ENCODE data around the gene GTPBP1.

GTPBP1 gene

DNA sequence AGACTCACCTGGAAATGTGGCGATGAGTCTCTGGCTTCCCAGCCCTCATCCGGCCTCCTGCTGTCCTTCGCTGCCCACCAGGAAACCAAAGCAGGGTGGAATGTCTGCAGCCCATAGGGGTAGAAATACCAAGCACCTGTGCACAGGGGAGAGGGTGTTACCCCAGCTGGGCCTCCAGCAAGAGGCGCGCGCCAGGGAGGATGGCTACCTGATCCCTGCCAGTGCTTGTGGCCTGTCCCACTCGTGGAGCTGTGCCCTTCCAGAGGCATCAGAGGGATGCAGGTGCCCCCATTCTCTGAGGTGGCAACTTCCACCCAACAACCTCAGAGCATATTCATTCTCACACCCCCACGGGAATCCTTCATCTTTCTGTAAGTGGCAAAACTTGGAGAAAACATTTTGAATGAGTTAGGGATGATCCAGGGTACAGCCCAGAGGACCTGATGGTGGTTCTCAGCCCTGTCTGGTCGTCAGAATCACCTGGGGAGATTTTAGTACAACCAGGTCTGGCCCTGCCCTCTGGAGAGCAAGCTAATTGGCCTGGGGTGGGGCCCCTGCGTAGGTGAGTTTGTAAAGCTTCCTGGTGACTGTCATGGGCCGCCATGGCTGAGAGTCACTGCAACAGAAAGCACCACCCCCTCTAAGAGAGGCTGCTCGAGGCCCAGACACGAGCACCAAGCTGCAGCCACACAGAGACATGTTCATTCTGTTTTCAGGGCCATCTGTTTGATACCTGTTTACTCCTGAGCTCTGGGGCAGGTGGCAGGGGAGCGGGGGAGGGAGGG lies 40.1 kb downstream of the GTPBP1 start:
- H2BK120ac ChIP-seq (ENCODE audit: low read depth, low read length), result no peak overlapping the region
- H3K4ac ChIP-seq (ENCODE audit: low read length), result peak overlapping the region; percentile 41
- H3K4me1 ChIP-seq (ENCODE audit: control insufficient read depth in 2 of 2, insufficient read depth in 1 of 2, low read depth in 1 of 2, low read length in 2 of 2), result no peaks in the 10 kb centered on the region
- H3K4me3 ChIP-seq (ENCODE audit: low read length in 2 of 2), result peak overlapping the region in 1 of 2 donors; percentile 48
- H4K8ac ChIP-seq (ENCODE audit: low read depth, low read length), result no peak overlapping the region
- H2BK5ac ChIP-seq (ENCODE audit: low read length), result no peak overlapping the region
- peak overlapping the region; percentile 41 for H3K18ac ChIP-seq (ENCODE audit: low read length)
- no peak overlapping the region for H3K23ac ChIP-seq (ENCODE audit: low read depth, low read length, poor library complexity)
- H4K91ac ChIP-seq (ENCODE audit: low read depth, low read length, poor library complexity), result no peak overlapping the region
- no peak for DNase-seq (ENCODE audit: low spot score)
- no peaks in the 10 kb centered on the region for H3K9me3 ChIP-seq (replicated peaks in 1 of 2; ENCODE audit: control insufficient read depth in 2 of 2, insufficient read depth in 1 of 2, low read depth in 1 of 2, low read length in 2 of 2)
- no peak overlapping the region for H2AK5ac ChIP-seq (ENCODE audit: low read depth, low read length)
- H3K27ac ChIP-seq (replicated peaks; ENCODE audit: low read length), result no peak overlapping the region
- no peaks in the 10 kb centered on the region for H3K27me3 ChIP-seq (ENCODE audit: control insufficient read depth in 3 of 3, insufficient read depth in 3 of 3, low read depth in 1 of 3, low read length in 3 of 3)
- no peak overlapping the region for H2BK15ac ChIP-seq (ENCODE audit: low read length)
- no peaks in the 10 kb centered on the region for H3K79me1 ChIP-seq (ENCODE audit: low read depth, low read length)
- no peak overlapping the region for H2AFZ ChIP-seq (ENCODE audit: low read length)
- peaks cover 31 to 94% of the 10 kb centered on the region in 2 donors for H3K36me3 ChIP-seq (replicated peaks in 1 of 2; ENCODE audit: control insufficient read depth in 2 of 2, insufficient read depth in 2 of 2, low read length in 2 of 2)
- no CpG with 5 or more reads among the region's 14 CpGs for WGBS, 2 donors (ENCODE audit: extremely low coverage in 2 of 2, insufficient read length in 2 of 2, insufficient replicate concordance in 1 of 2)
- H3K9ac ChIP-seq (ENCODE audit: low read depth, low read length, poor library complexity), result no peak overlapping the region
- H2BK12ac ChIP-seq (ENCODE audit: low read length), result no peak overlapping the region
- no peak overlapping the region for H3K14ac ChIP-seq (ENCODE audit: low read length)
- H3K4me2 ChIP-seq (ENCODE audit: insufficient read depth, low read length, poor library complexity, severe bottlenecking), result no peak overlapping the region

DNA sequence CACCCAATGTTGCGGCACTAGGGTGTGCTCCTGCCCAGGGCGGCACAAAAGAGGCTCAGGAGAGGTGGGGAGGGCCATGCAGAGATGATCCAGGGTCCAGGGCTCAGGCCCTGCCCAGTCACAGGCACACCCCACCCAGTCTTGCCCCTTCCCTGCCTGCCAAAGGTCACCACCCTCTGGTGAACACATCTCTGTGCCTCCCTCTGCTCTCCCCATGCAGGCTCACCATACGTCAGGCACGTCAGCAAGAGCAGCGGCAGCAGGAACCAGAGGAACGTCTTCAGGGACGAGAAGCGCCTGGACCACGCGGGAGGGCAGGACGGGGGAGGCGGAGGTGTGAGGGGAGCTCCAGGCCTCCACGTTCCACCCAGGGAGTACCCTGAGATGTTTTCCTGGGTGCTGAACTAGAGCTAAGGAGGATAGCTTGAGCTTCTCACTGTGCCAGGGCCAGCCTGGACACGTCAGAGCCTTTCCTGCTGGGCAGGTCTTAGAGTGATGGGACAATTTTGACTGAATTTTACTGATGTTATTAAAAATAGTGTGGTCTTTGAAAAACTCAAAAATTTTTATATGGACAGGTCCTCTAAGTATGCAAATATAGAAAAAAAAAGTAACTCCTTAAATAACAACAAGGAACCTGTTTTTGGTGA lies 42.9 kb downstream of the GTPBP1 start:
- Histone ChIP-seq H3K36me3 (replicated peaks in 1 of 2; ENCODE audit: control insufficient read depth in 2 of 2, insufficient read depth in 2 of 2, low read length in 2 of 2) (peaks cover 27 to 91% of the 10 kb centered on the region in 2 donors), H2BK12ac (ENCODE audit: low read length) (no peak overlapping the region), H2BK5ac (ENCODE audit: low read length) (no peak overlapping the region), H3K14ac (ENCODE audit: low read length) (peak overlapping the region; percentile 75), H3K4me3 (ENCODE audit: low read length in 2 of 2) (peak overlapping the region in 1 of 2 donors; percentile 59), H4K91ac (ENCODE audit: low read depth, low read length, poor library complexity) (no peak overlapping the region), H4K8ac (ENCODE audit: low read depth, low read length) (no peak overlapping the region), H3K18ac (ENCODE audit: low read length) (no peak overlapping the region), H3K27ac (replicated peaks; ENCODE audit: low read length) (no peak overlapping the region), H2BK15ac (ENCODE audit: low read length) (no peak overlapping the region), H2BK120ac (ENCODE audit: low read depth, low read length) (no peak overlapping the region), H3K27me3 (ENCODE audit: control insufficient read depth in 3 of 3, insufficient read depth in 3 of 3, low read depth in 1 of 3, low read length in 3 of 3) (no peaks in the 10 kb centered on the region), H3K4me2 (ENCODE audit: insufficient read depth, low read length, poor library complexity, severe bottlenecking) (no peak overlapping the region), H3K4me1 (ENCODE audit: control insufficient read depth in 2 of 2, insufficient read depth in 1 of 2, low read depth in 1 of 2, low read length in 2 of 2) (no peaks in the 10 kb centered on the region), H2AK5ac (ENCODE audit: low read depth, low read length) (no peak overlapping the region), H3K9ac (ENCODE audit: low read depth, low read length, poor library complexity) (no peak overlapping the region), H3K79me1 (ENCODE audit: low read depth, low read length) (no peaks in the 10 kb centered on the region), H3K4ac (ENCODE audit: low read length) (peak overlapping the region; percentile 6), H2AFZ (ENCODE audit: low read length) (no peak overlapping the region), H3K9me3 (replicated peaks in 1 of 2; ENCODE audit: control insufficient read depth in 2 of 2, insufficient read depth in 1 of 2, low read depth in 1 of 2, low read length in 2 of 2) (no peaks in the 10 kb centered on the region), H3K23ac (ENCODE audit: low read depth, low read length, poor library complexity) (no peak overlapping the region)
- no peak for DNase-seq (ENCODE audit: low spot score)
- WGBS, 2 donors (ENCODE audit: extremely low coverage in 2 of 2, insufficient read length in 2 of 2, insufficient replicate concordance in 1 of 2), result no CpG with 5 or more reads among the region's 14 CpGs

DNA sequence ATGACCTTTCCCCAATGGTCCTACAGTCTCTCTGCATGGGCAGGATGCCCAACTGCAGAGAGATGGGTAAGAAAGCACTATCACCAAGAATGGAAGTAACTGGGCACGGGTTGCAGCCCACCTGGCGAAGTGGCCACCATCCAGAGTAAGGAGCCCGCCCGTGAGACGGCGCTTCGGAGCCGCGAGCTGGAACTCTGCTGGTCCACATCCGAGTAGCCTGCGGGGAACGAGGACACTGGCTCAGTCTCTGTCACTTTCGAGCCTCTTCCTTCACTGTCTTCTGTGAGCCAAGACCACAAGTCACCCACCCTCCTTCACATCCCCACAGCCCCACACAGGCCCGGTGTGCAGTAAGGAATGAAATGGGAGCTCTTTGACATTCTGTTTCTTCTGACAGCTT lies 44.4 kb downstream of the GTPBP1 start:
- no peak overlapping the region for H2AFZ ChIP-seq (ENCODE audit: low read length)
- no peak overlapping the region for H3K4ac ChIP-seq (ENCODE audit: low read length)
- peaks cover 1 to 5% of the 10 kb centered on the region in 2 donors for H3K4me1 ChIP-seq (ENCODE audit: control insufficient read depth in 2 of 2, insufficient read depth in 1 of 2, low read depth in 1 of 2, low read length in 2 of 2)
- no peak overlapping the region for H2AK5ac ChIP-seq (ENCODE audit: low read depth, low read length)
- H3K9ac ChIP-seq (ENCODE audit: low read depth, low read length, poor library complexity), result no peak overlapping the region
- H3K27ac ChIP-seq (replicated peaks; ENCODE audit: low read length), result no peak overlapping the region
- no peak overlapping the region for H3K18ac ChIP-seq (ENCODE audit: low read length)
- no peak overlapping the region for H2BK5ac ChIP-seq (ENCODE audit: low read length)
- no CpG with 5 or more reads among the region's 14 CpGs for WGBS, 2 donors (ENCODE audit: extremely low coverage in 2 of 2, insufficient read length in 2 of 2, insufficient replicate concordance in 1 of 2)
- H3K9me3 ChIP-seq (replicated peaks in 1 of 2; ENCODE audit: control insufficient read depth in 2 of 2, insufficient read depth in 1 of 2, low read depth in 1 of 2, low read length in 2 of 2), result no peaks in the 10 kb centered on the region
- H3K4me2 ChIP-seq (ENCODE audit: insufficient read depth, low read length, poor library complexity, severe bottlenecking), result no peak overlapping the region
- no peak overlapping the region for H3K14ac ChIP-seq (ENCODE audit: low read length)
- peaks cover 24 to 81% of the 10 kb centered on the region in 2 donors for H3K36me3 ChIP-seq (replicated peaks in 1 of 2; ENCODE audit: control insufficient read depth in 2 of 2, insufficient read depth in 2 of 2, low read length in 2 of 2)
- H4K8ac ChIP-seq (ENCODE audit: low read depth, low read length), result no peak overlapping the region
- H3K27me3 ChIP-seq (ENCODE audit: control insufficient read depth in 3 of 3, insufficient read depth in 3 of 3, low read depth in 1 of 3, low read length in 3 of 3), result no peaks in the 10 kb centered on the region
- H2BK12ac ChIP-seq (ENCODE audit: low read length), result no peak overlapping the region
- H2BK120ac ChIP-seq (ENCODE audit: low read depth, low read length), result no peak overlapping the region
- no peak overlapping the region for H3K23ac ChIP-seq (ENCODE audit: low read depth, low read length, poor library complexity)
- no peak for DNase-seq (ENCODE audit: low spot score)
- H2BK15ac ChIP-seq (ENCODE audit: low read length), result no peak overlapping the region
- no peaks in the 10 kb centered on the region for H3K79me1 ChIP-seq (ENCODE audit: low read depth, low read length)
- H4K91ac ChIP-seq (ENCODE audit: low read depth, low read length, poor library complexity), result no peak overlapping the region
- H3K4me3 ChIP-seq (ENCODE audit: low read length in 2 of 2), result no peak overlapping the region

DNA sequence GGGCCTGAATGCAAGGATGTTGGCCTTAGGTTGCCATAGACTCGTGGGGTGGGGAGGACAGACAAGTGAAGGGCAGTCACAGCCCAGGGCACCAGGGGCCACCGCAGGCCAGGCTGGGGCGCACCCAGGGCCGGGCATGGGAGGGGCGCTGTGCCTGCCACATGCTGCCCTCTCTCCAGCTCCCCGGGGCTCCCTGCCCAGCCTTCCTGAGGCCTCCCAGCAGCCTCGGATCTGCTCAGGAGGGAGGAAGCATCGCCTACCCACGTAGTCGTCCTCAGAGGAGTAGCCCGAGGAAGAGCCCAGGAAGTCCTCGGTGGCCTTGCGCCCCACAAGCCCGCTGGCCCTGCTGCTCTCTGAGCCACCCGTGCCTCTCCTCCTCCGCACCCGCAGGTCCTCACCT lies 44.9 kb downstream of the GTPBP1 start:
- no peak overlapping the region for H3K9ac ChIP-seq (ENCODE audit: low read depth, low read length, poor library complexity)
- H3K4me2 ChIP-seq (ENCODE audit: insufficient read depth, low read length, poor library complexity, severe bottlenecking), result no peak overlapping the region
- no peak overlapping the region for H2BK5ac ChIP-seq (ENCODE audit: low read length)
- H3K14ac ChIP-seq (ENCODE audit: low read length), result no peak overlapping the region
- no peak overlapping the region for H2BK15ac ChIP-seq (ENCODE audit: low read length)
- no CpG with 5 or more reads among the region's 17 CpGs for WGBS, 2 donors (ENCODE audit: extremely low coverage in 2 of 2, insufficient read length in 2 of 2, insufficient replicate concordance in 1 of 2)
- no peak overlapping the region for H3K4ac ChIP-seq (ENCODE audit: low read length)
- no peak overlapping the region for H4K91ac ChIP-seq (ENCODE audit: low read depth, low read length, poor library complexity)
- peaks cover 22 to 75% of the 10 kb centered on the region in 2 donors for H3K36me3 ChIP-seq (replicated peaks in 1 of 2; ENCODE audit: control insufficient read depth in 2 of 2, insufficient read depth in 2 of 2, low read length in 2 of 2)
- no peaks in the 10 kb centered on the region for H3K79me1 ChIP-seq (ENCODE audit: low read depth, low read length)
- H3K9me3 ChIP-seq (replicated peaks in 1 of 2; ENCODE audit: control insufficient read depth in 2 of 2, insufficient read depth in 1 of 2, low read depth in 1 of 2, low read length in 2 of 2), result no peaks in the 10 kb centered on the region
- no peak overlapping the region for H3K27ac ChIP-seq (replicated peaks; ENCODE audit: low read length)
- H3K4me1 ChIP-seq (ENCODE audit: control insufficient read depth in 2 of 2, insufficient read depth in 1 of 2, low read depth in 1 of 2, low read length in 2 of 2), result peaks cover 1 to 5% of the 10 kb centered on the region in 2 donors
- H4K8ac ChIP-seq (ENCODE audit: low read depth, low read length), result no peak overlapping the region
- no peak overlapping the region for H2BK12ac ChIP-seq (ENCODE audit: low read length)
- H3K23ac ChIP-seq (ENCODE audit: low read depth, low read length, poor library complexity), result peak overlapping the region; percentile 50
- no peak overlapping the region for H3K18ac ChIP-seq (ENCODE audit: low read length)
- no peak for DNase-seq (ENCODE audit: low spot score)
- no peaks in the 10 kb centered on the region for H3K27me3 ChIP-seq (ENCODE audit: control insufficient read depth in 3 of 3, insufficient read depth in 3 of 3, low read depth in 1 of 3, low read length in 3 of 3)
- H2BK120ac ChIP-seq (ENCODE audit: low read depth, low read length), result no peak overlapping the region
- no peak overlapping the region for H2AFZ ChIP-seq (ENCODE audit: low read length)
- no peak overlapping the region for H3K4me3 ChIP-seq (ENCODE audit: low read length in 2 of 2)
- H2AK5ac ChIP-seq (ENCODE audit: low read depth, low read length), result no peak overlapping the region
